Panc1 (cell line): ENCODE results near the gene EFR3B. TPM values are rescaled to one million over a fixed set of nuclear protein-coding genes. Genes with fewer than 3 reads are reported as not detected.

Experiments
- ATAC-seq: fragments of 200-7000 bp; cut with Tn5 transposase; 2 replicates; pipeline ENCODE4 v1.9.1; 2020; ENCODE audit warnings: mild to moderate bottlenecking, moderate library complexity
- BruUV-seq: library from RNA; stranded (reverse); fragments of 400-500 nt; replicated peaks from 2 replicates; lab custom pipeline; 2021; lab: Mats Ljungman, UMichigan
- CTCF ChIA-PET: fragments of 300-600 bp; sonication (Branson Sonifier 250); formaldehyde crosslinking; loops from one replicate; lab custom pipeline; 2022; ENCODE audit warnings: antibody characterized with exemption; lab: Charles Lee
- POLR2A ChIA-PET: fragments of 300-600 bp; sonication (Branson Sonifier 250); formaldehyde crosslinking; loops from one replicate; lab custom pipeline; 2022; ENCODE audit warnings: antibody characterized with exemption; lab: Charles Lee
- DNase-seq: peaks from one replicate; pipeline ENCODE4 v3.0.0-alpha.2; 2010; ENCODE audit warnings: low read depth, low spot score
- H3K27ac ChIP-seq: 2 replicates; pipeline ENCODE4 v1.5.1; 2011; ENCODE audit warnings: mild to moderate bottlenecking, low read length, inconsistent platforms
- H3K27me3 ChIP-seq: fragments of 200-500 bp; sonication (Bioruptor generic); 2 replicates; pipeline ENCODE4 v1.6.0; 2014; ENCODE audit warnings: low read length, inconsistent platforms; ENCODE audit not compliant: control insufficient read depth, insufficient read depth
- H3K36me3 ChIP-seq: fragments of 200-500 bp; sonication (Bioruptor generic); 2 replicates; pipeline ENCODE4 v1.5.1; 2014; ENCODE audit warnings: inconsistent platforms, mild to moderate bottlenecking, low read length, moderate library complexity; ENCODE audit not compliant: control insufficient read depth, insufficient read depth
- H3K4me1 ChIP-seq: 2 replicates; pipeline ENCODE4 v1.5.1; 2011; ENCODE audit warnings: inconsistent platforms, mild to moderate bottlenecking, low read length, moderate library complexity; ENCODE audit not compliant: control insufficient read depth, insufficient read depth
- H3K4me3 ChIP-seq, 2 experiments: 2 replicates each; pipeline ENCODE4 v1.5.1; 2011 to 2012; ENCODE audit warnings: low read depth in 2 of 2, low read length in 2 of 2, mild to moderate bottlenecking in 2 of 2, inconsistent platforms in 1 of 2, moderate library complexity in 1 of 2
- H3K9me3 ChIP-seq: fragments of 200-500 bp; sonication (Bioruptor generic); 2 replicates; pipeline ENCODE4 v1.5.1; 2014; ENCODE audit warnings: low read depth, mild to moderate bottlenecking, inconsistent platforms, low read length, moderate library complexity; ENCODE audit not compliant: control insufficient read depth, insufficient read depth
- CTCF ChIP-seq: fragments of 450-650 bp; IDR thresholded peaks from 2 replicates; pipeline ENCODE4 v1.5.1; 2017; ENCODE audit warnings: mild to moderate bottlenecking
- POLR2AphosphoS5 ChIP-seq: IDR thresholded peaks from 2 replicates; pipeline ENCODE4 v1.6.1; 2012; ENCODE audit warnings: mild to moderate bottlenecking, low read depth, low read length, moderate library complexity
- SIN3A ChIP-seq: IDR thresholded peaks from 2 replicates; pipeline ENCODE4 v1.6.1; 2012; ENCODE audit warnings: low read depth, mild to moderate bottlenecking, low read length, moderate library complexity, borderline replicate concordance; ENCODE audit not compliant: insufficient read depth
- TCF7L2 ChIP-seq: IDR thresholded peaks from 2 replicates; pipeline ENCODE4 v1.6.1; 2011; ENCODE audit warnings: mild to moderate bottlenecking, low read depth, low read length, inconsistent platforms
- in situ Hi-C: cut with HindIII; loops from 2 replicates; pipeline ENCODE4 v1.10.0; 2016; ENCODE audit warnings: low sequenced_read_pairs, low pct_unique_long_range_greater_than_20kb
- intact Hi-C: fragments of 100-400 bp; cut with micrococcal nuclease; formaldehyde crosslinking; loops from one replicate; pipeline ENCODE4 v1.10.0; 2022; ENCODE audit not compliant: unreplicated experiment
- total RNA-seq: library from RNA; stranded (reverse); gene quantifications from one replicate; pipeline ENCODE4 v1.2.1, GENCODE V29; 2021; ENCODE audit not compliant: unreplicated experiment
- TF ChIP-seq, protein P1 (sequence below), 2 experiments: IDR thresholded peaks; 2 replicates each; pipeline ENCODE4 v1.6.1; 2011 to 2012; ENCODE audit warnings: low read depth in 2 of 2, control low read depth in 1 of 2, low read length in 1 of 2, mild to moderate bottlenecking in 1 of 2, moderate library complexity in 1 of 2; ENCODE audit not compliant: insufficient read depth in 1 of 2

EFR3B gene
- total RNA-seq, 1 experiment from 2014 or later: 8.9 TPM

DNA sequence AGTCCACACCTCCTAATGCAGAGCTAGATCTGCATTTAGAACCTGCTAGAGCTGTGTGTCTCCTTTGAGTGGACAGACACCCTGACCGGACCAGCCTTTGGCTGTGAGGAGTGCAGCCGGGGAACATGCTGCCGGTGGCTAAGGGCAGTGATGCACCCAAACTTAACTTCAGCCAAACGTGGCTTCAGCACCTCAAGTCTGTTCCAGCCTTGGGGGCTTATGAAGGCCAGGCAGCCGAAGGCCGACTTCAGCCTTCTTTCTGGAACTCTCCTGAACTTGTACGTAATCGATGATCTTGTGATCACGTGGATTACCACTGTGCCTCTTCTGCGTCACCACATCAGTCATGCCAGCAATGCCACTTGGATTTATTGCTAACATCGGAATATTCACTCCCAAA lies 77.4 kb downstream of the EFR3B start:
- Histone ChIP-seq H3K4me1 (no peaks in the 10 kb centered on the region), H3K4me3 (no peak overlapping the region), H3K27ac (no peak overlapping the region), H3K27me3 (no peaks in the 10 kb centered on the region), H3K9me3 (no peaks in the 10 kb centered on the region), H3K36me3 (no peaks in the 10 kb centered on the region)
- in situ Hi-C loops: no loop called here
- no peak for TF ChIP-seq TCF7L2
- TF ChIP-seq CTCF: no peak
- TF ChIP-seq, protein P1, sequence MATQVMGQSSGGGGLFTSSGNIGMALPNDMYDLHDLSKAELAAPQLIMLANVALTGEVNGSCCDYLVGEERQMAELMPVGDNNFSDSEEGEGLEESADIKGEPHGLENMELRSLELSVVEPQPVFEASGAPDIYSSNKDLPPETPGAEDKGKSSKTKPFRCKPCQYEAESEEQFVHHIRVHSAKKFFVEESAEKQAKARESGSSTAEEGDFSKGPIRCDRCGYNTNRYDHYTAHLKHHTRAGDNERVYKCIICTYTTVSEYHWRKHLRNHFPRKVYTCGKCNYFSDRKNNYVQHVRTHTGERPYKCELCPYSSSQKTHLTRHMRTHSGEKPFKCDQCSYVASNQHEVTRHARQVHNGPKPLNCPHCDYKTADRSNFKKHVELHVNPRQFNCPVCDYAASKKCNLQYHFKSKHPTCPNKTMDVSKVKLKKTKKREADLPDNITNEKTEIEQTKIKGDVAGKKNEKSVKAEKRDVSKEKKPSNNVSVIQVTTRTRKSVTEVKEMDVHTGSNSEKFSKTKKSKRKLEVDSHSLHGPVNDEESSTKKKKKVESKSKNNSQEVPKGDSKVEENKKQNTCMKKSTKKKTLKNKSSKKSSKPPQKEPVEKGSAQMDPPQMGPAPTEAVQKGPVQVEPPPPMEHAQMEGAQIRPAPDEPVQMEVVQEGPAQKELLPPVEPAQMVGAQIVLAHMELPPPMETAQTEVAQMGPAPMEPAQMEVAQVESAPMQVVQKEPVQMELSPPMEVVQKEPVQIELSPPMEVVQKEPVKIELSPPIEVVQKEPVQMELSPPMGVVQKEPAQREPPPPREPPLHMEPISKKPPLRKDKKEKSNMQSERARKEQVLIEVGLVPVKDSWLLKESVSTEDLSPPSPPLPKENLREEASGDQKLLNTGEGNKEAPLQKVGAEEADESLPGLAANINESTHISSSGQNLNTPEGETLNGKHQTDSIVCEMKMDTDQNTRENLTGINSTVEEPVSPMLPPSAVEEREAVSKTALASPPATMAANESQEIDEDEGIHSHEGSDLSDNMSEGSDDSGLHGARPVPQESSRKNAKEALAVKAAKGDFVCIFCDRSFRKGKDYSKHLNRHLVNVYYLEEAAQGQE (IDR thresholded peaks at IDR 0.05; ENCODE audit: insufficient read depth in 1 of 2, low read depth in 2 of 2, low read length in 1 of 2): no peak
- TF ChIP-seq SIN3A: no peak
- no peak for TF ChIP-seq POLR2AphosphoS5
- intact Hi-C loops: no loop called here
- CTCF ChIA-PET: no interaction called here
- no TSS peak for BruUV-seq
- DNase-seq: no peak
- POLR2A ChIA-PET: no interaction called here
- no peak for ATAC-seq

DNA sequence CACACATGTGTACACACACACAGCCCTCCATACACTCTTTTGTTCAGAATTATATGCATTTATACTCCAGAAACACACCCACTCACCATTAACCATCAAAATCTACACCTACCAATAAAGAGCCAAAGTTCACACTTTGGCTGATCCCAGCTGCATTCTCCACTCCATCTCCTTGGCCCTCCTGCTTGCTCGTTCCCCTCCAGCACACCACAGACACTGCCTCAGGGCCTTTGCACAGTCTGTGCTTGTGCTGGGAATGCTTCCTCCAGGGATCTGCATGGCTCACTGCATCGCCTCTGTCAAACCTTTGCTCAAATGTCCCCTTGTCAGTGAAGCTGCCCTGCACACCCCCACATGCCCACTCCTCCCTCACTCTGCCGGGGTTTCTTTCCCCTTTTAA lies 80.5 kb downstream of the EFR3B start:
- no peaks in the 10 kb centered on the region for H3K9me3 ChIP-seq
- no peak overlapping the region for H3K27ac ChIP-seq
- no peaks in the 10 kb centered on the region for H3K27me3 ChIP-seq
- TF ChIP-seq CTCF: no peak
- TF ChIP-seq, protein P1 (IDR thresholded peaks at IDR 0.05; ENCODE audit: insufficient read depth in 1 of 2, low read depth in 2 of 2, low read length in 1 of 2): no peak
- TF ChIP-seq POLR2AphosphoS5: no peak
- TF ChIP-seq TCF7L2: no peak
- no peak for TF ChIP-seq SIN3A
- BruUV-seq: no TSS peak
- intact Hi-C loops: no loop called here
- ATAC-seq (no peak), DNase-seq (no peak)
- no peaks in the 10 kb centered on the region for H3K4me1 ChIP-seq
- no peaks in the 10 kb centered on the region for H3K36me3 ChIP-seq
- ChIA-PET POLR2A (no interaction called here), CTCF (no interaction called here)
- no peak overlapping the region for H3K4me3 ChIP-seq
- in situ Hi-C loops: no loop called here
